GM21367 (cell line): ENCODE measurements around the gene MCF2L.

Source experiments
- ATAC-seq: cut with Tn5 transposase; IDR thresholded peaks from one replicate; pipeline ENCODE4 v1.9.1; 2021; ENCODE audit not compliant: unreplicated experiment

Gene MCF2L

DNA sequence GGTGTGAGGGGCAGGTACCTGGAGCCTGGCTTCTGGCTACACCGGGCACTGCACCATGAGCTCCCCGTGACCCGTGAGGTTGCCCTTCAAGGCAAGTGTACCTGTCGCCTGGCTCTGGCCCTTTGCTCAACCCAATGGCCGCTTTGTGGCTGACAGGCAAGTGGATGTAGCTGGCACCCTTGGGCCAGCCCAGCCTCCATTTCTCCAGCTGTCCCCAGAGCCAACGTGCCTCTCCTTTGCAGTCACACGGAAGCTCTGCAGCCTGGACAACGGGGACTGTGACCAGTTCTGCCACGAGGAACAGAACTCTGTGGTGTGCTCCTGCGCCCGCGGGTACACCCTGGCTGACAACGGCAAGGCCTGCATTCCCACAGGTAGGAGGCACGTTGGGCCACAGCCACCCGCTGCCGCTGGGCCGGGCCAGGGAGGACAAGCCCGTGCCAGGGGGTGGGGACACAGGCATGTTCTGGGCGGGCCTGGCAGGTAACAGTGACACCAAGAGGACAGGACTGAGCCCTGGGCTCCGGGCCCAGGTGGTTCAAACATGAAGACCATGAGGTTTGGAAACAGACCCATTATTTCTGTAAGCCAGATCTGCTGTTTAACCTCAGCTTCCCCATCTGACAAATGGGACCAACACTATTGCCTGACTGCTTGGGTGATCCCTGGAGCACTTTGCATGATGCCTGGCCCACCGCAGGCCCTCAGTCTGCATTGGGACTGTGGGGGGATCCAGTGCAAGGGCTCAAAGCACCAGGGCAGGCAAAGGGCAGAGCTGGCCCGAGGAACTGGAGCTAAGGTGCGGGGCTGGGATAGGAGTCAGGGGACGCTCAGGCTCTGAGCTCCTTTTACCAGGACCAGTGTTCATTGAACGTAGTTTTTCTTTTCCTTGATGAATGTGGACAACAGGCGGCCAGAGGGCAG, 171.9 kb downstream of the MCF2L start:
- no peak for ATAC-seq

GRCh38 chr13:113141601-113141970, 172.6 kb downstream of the MCF2L start:
- no peak for ATAC-seq

DNA sequence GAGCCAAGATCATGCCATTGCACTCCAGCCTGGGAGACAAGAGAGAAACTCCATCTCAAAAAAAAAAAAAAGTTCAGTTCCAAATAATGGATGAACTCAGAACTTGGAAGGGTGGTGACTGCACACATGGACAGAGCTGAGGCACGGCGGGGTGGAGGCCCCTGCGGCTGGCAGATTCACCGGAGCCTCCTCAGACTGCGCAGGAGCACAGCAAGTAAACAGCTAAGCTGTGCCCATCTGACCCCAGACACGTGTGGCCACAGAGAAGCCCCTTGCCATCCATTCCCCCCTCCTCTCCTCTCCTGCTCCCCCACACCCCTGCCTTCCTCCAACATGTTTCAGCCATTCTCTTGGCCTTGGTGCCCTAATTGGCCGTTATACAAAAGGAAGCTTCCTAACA, 173.9 kb downstream of the MCF2L start:
- no peak for ATAC-seq

DNA sequence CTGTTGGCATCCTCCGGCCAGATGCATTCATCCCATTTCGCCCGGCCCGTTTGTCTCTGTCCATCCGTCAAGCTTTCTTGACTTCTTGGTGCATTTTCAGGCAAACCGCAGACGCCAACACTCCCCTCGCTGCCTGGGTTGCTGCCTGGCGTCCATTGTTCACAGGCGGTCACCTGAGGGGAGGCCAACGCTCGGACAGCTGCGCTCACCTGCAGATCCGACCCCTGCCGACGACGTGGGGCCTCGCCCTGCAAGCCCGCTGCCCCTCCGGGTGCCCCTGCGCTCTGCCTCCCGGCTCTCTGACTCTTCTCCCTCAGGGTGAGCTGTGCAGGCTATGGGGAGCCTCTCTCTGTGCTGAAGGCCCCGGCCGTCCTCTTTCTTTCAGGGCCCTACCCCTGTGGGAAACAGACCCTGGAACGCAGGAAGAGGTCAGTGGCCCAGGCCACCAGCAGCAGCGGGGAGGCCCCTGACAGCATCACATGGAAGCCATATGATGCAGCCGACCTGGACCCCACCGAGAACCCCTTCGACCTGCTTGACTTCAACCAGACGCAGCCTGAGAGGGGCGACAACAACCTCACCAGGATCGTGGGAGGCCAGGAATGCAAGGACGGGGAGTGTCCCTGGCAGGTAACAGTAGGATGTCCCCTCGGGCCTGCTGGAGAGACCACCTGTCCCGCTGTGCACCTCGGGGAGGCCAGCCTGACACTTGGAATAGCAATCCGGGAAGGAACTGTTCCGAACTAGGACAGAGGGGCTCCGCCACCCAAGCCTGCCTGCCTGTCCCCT, 174.6 kb downstream of the MCF2L start:
- no peak for ATAC-seq

GRCh38 chr13:113144255-113144629, 175.2 kb downstream of the MCF2L start:
- ATAC-seq = no peak

DNA sequence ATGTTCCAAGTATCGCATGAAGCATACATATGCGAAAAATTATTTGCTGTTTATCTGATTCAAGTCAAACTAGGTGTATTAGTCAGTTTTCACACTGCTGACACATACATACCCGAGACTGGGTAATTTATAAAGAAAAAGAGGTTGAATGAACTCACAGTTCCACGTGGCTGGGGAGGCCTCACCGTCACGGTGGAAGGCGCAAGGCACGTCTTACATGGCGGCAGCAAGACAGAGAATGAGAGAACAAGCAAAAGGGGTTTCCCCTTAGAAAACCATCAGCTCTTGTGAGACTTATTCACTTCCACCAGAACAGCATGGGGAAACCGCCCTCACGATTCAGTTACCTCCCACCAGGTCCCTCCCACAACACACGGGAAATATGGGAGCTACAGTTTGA, 176.5 kb downstream of the MCF2L start:
- no peak for ATAC-seq

DNA sequence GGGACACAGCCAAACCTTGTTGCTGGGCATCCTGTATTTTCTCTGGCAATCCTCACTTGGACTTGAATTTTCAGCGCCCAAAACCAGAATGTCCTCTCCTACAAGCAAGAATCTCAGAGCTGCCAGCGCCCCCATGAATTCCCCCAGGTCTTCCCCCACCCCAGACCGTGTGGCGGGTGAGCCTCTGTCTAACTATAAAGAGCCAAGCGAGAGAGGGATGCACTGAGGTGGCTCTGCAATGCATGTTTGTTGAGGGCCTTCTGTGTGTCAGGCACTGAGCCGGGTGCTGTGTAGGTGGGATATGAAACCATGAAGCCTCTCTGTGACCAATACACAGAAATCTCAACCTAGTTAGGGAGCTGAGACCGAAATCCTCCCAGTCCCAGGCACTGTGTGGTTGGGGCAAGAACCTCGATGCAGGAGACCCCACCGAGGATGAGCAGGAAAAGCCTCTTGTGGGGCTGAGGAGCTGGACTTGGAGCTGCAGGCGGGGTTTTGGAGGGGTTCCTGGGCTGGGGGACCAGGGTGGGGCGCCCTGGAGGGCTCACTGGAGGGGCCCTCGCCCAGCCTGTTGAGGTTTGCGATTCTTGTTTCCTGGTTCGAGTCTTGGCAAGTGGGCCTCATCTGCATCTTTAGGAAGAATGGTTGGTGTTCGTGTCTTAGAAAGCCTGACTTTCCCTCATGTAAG, 177.0 kb downstream of the MCF2L start:
- no peak for ATAC-seq

- no peak for ATAC-seq
These were observed 177.7 kb downstream of the MCF2L start for GRCh38 chr13:113146750-113147149.

DNA sequence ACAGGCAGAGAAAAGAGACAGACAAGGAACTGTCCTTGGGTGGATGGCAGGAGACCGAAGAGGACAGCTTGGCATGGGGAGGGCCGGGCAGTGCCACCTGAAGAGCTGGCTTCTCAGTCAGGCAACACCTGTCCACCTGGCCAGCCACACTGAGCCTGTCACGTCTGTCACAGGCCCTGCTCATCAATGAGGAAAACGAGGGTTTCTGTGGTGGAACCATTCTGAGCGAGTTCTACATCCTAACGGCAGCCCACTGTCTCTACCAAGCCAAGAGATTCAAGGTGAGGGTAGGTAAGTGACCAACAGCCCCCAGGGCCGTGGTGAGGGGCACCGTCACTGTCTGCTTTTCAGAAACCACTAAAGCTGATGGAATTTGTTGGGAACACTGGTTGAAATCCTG, 178.2 kb downstream of the MCF2L start:
- ATAC-seq = no peak

GRCh38 chr13:113148407-113148806, 179.4 kb downstream of the MCF2L start:
- no peak for ATAC-seq

DNA sequence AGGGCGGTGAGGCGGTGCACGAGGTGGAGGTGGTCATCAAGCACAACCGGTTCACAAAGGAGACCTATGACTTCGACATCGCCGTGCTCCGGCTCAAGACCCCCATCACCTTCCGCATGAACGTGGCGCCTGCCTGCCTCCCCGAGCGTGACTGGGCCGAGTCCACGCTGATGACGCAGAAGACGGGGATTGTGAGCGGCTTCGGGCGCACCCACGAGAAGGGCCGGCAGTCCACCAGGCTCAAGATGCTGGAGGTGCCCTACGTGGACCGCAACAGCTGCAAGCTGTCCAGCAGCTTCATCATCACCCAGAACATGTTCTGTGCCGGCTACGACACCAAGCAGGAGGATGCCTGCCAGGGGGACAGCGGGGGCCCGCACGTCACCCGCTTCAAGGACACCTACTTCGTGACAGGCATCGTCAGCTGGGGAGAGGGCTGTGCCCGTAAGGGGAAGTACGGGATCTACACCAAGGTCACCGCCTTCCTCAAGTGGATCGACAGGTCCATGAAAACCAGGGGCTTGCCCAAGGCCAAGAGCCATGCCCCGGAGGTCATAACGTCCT, 180.0 kb downstream of the MCF2L start:
- ATAC-seq = no peak
